MM.1S (cell line): ENCODE data around the gene CLTCL1.

Experiments used
- DNase-seq: peaks from one replicate; pipeline ENCODE4 v3.0.0-alpha.2; 2015
- H2AFZ ChIP-seq: fragments of 300-600 bp; sonication (generic); 2 replicates; pipeline ENCODE4 v1.6.0; 2016; ENCODE audit warnings: antibody characterized with exemption, low read length
- H3F3A ChIP-seq: fragments of 300-600 bp; sonication (generic); 2 replicates; pipeline ENCODE4 v1.6.1; 2016; ENCODE audit warnings: mild to moderate bottlenecking, antibody characterized with exemption, low read length, moderate library complexity, mixed read lengths; ENCODE audit not compliant: insufficient read depth
- H3K27ac ChIP-seq: fragments of 300-600 bp; sonication (generic); 2 replicates; pipeline ENCODE4 v1.5.1; 2016; ENCODE audit warnings: mild to moderate bottlenecking, low read length
- H3K27me3 ChIP-seq: fragments of 300-600 bp; sonication (generic); replicated peaks from 2 replicates; pipeline ENCODE4 v1.6.0; 2016; ENCODE audit warnings: low read length; ENCODE audit not compliant: insufficient read depth
- H3K36me3 ChIP-seq: fragments of 300-600 bp; sonication (generic); replicated peaks from 2 replicates; pipeline ENCODE4 v1.6.1; 2016; ENCODE audit warnings: mild to moderate bottlenecking, low read length, mixed read lengths; ENCODE audit not compliant: insufficient read depth
- H3K4me1 ChIP-seq: fragments of 300-600 bp; sonication (generic); 2 replicates; pipeline ENCODE4 v1.6.1; 2016; ENCODE audit warnings: low read length, mixed read lengths
- H3K4me2 ChIP-seq: fragments of 300-600 bp; sonication (generic); 2 replicates; pipeline ENCODE4 v1.6.0; 2016; ENCODE audit warnings: low read depth, low read length
- H3K4me3 ChIP-seq: fragments of 300-600 bp; sonication (generic); 2 replicates; pipeline ENCODE4 v1.5.1; 2016; ENCODE audit warnings: low read length, mixed read lengths
- H3K79me2 ChIP-seq: fragments of 300-600 bp; sonication (generic); 2 replicates; pipeline ENCODE4 v1.6.1; 2016; ENCODE audit warnings: mixed run types, low read length, mixed read lengths
- H3K9ac ChIP-seq: fragments of 300-600 bp; sonication (generic); 2 replicates; pipeline ENCODE4 v1.6.1; 2016; ENCODE audit warnings: low read length, mixed read lengths
- H3K9me2 ChIP-seq: fragments of 300-600 bp; sonication (generic); replicated peaks from 2 replicates; pipeline ENCODE4 v1.6.1; 2016; ENCODE audit warnings: mild to moderate bottlenecking, low read length, mixed read lengths; ENCODE audit not compliant: insufficient read depth
- H3K9me3 ChIP-seq: fragments of 300-600 bp; sonication (generic); replicated peaks from 2 replicates; pipeline ENCODE4 v1.6.1; 2016; ENCODE audit warnings: mild to moderate bottlenecking, low read length, mixed read lengths; ENCODE audit not compliant: insufficient read depth
- H4K20me1 ChIP-seq: fragments of 300-600 bp; sonication (generic); 2 replicates; pipeline ENCODE4 v1.6.1; 2016; ENCODE audit warnings: mild to moderate bottlenecking, low read length, moderate library complexity, mixed read lengths; ENCODE audit not compliant: insufficient read depth
- EZH2 ChIP-seq: fragments of 300-600 bp; sonication (generic); optimal IDR thresholded peaks from 2 replicates; pipeline ENCODE3; 2017; ENCODE audit warnings: low read depth, mild to moderate bottlenecking, antibody characterized with exemption, low read length, mixed read lengths
- EZH2phosphoT487 ChIP-seq: fragments of 300-600 bp; sonication (generic); IDR thresholded peaks from 2 replicates; pipeline ENCODE4 v1.6.1; 2018; ENCODE audit warnings: antibody characterized with exemption, low read length
- TF ChIP-seq, protein P1 (sequence below): fragments of 300-600 bp; sonication (generic); IDR thresholded peaks from 2 replicates; pipeline ENCODE4 v1.5.1; 2016; ENCODE audit warnings: antibody characterized with exemption, low read length, mixed read lengths

The CLTCL1 gene

DNA sequence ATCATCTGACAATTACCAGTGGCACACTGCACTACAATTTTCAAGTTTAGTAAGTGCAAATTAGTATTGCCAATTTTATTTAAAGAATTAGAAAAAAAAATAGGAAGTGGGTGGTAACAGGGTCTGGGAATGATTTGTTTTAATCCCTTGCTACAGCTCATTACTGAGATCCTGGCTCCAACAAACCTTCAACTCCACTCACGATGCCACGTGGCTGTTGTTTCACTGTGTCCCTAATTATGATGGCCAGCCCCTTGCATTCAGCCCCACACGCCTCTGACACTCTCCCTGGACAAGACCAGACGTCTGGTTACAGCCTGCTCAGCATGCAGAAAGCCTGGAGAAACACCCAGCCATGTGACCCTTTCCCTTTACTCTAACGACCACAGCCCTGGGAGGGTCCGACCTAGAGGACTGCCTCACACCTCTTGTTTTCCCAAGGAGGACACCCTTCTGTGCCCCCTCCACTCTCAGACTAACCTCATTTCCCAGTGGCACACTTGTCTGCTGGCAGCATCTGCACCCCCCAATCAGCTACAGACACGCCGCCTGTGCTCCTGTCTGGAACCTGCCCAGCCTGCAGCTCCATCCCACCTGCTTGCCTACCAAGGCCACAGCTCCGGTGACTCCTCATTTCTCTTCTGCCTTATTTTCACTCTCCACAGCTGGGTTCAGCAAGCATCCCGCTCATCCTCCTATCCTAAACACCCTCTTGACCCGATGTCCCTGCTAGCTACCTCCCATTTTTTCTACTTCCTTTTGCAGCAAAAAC is 94.5 kb downstream of the CLTCL1 start:
- Histone ChIP-seq H3K4me2 (no peak overlapping the region), H3K27me3 (no peaks in the 10 kb centered on the region), H3K79me2 (no peaks in the 10 kb centered on the region), H3K9ac (no peak overlapping the region), H4K20me1 (no peaks in the 10 kb centered on the region), H3K36me3 (no peaks in the 10 kb centered on the region), H3K27ac (no peak overlapping the region), H3K4me3 (no peak overlapping the region), H3K9me2 (no peaks in the 10 kb centered on the region), H2AFZ (no peak overlapping the region), H3F3A (no peaks in the 10 kb centered on the region), H3K9me3 (no peaks in the 10 kb centered on the region), H3K4me1 (no peaks in the 10 kb centered on the region)
- no peak for DNase-seq
- TF ChIP-seq EZH2 = no peak
- TF ChIP-seq, protein P1, sequence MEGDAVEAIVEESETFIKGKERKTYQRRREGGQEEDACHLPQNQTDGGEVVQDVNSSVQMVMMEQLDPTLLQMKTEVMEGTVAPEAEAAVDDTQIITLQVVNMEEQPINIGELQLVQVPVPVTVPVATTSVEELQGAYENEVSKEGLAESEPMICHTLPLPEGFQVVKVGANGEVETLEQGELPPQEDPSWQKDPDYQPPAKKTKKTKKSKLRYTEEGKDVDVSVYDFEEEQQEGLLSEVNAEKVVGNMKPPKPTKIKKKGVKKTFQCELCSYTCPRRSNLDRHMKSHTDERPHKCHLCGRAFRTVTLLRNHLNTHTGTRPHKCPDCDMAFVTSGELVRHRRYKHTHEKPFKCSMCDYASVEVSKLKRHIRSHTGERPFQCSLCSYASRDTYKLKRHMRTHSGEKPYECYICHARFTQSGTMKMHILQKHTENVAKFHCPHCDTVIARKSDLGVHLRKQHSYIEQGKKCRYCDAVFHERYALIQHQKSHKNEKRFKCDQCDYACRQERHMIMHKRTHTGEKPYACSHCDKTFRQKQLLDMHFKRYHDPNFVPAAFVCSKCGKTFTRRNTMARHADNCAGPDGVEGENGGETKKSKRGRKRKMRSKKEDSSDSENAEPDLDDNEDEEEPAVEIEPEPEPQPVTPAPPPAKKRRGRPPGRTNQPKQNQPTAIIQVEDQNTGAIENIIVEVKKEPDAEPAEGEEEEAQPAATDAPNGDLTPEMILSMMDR = no peak
- TF ChIP-seq EZH2phosphoT487 = no peak

DNA sequence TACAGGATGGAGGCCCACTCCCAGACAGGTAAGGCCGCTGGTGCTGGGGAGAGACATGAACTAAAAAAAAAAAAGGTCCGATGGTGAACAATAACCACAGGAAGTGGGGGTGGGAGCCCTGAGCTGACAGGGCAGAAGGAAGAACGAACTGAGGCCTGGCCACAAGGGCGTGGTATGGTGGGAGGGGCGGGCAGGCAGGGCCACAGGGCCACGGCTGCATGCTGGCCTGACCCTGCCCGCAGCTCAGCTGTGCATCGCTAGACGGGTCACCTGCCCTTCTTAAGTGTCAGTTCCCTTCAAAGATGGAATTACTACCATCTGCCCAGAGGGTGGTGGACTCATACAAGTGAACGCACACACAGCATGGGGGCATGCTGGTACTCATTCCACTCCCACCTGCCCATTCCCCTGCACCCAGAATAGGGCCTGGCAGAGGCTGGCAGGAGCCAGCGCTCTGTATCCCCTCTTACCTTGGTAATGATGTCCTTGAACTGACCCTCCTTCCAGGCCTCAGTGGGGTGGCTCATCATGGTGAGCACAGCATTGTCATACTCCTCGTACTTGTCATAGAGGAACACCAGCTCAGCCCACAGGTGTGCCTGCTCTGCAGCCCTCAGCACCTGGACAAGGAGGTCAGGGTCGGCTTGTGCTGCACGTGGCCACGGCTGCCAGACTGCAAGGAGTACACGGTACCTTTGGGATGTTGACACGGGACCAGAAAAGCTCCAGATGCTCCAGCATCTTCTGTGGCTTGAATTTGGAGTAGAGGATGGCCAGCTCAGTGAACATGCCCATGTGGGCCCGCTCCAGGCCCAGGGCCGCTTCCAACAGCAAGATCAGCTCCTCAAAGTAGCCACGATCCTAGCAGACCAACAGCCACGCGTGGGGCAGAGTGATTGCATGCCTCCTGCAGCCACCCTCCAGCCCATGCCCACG is 95.5 kb downstream of the CLTCL1 start:
- no peaks in the 10 kb centered on the region for H3K9me2 ChIP-seq
- no peak for DNase-seq
- H3K36me3 ChIP-seq = no peaks in the 10 kb centered on the region
- H4K20me1 ChIP-seq = no peaks in the 10 kb centered on the region
- no peaks in the 10 kb centered on the region for H3K9me3 ChIP-seq
- H3K27ac ChIP-seq = no peak overlapping the region
- TF ChIP-seq, protein P1 = no peak
- TF ChIP-seq EZH2phosphoT487 (no peak), EZH2 (no peak)
- H3K4me2 ChIP-seq = no peak overlapping the region
- H3F3A ChIP-seq = no peaks in the 10 kb centered on the region
- no peak overlapping the region for H3K4me3 ChIP-seq
- no peaks in the 10 kb centered on the region for H3K79me2 ChIP-seq
- no peaks in the 10 kb centered on the region for H3K4me1 ChIP-seq
- no peaks in the 10 kb centered on the region; the same call in 1 of the 2 replicates for H3K27me3 ChIP-seq
- H2AFZ ChIP-seq = 0 out of 2 replicates have a peak overlapping the region, but pooled peaks have one; percentile 19
- no peak overlapping the region for H3K9ac ChIP-seq

DNA sequence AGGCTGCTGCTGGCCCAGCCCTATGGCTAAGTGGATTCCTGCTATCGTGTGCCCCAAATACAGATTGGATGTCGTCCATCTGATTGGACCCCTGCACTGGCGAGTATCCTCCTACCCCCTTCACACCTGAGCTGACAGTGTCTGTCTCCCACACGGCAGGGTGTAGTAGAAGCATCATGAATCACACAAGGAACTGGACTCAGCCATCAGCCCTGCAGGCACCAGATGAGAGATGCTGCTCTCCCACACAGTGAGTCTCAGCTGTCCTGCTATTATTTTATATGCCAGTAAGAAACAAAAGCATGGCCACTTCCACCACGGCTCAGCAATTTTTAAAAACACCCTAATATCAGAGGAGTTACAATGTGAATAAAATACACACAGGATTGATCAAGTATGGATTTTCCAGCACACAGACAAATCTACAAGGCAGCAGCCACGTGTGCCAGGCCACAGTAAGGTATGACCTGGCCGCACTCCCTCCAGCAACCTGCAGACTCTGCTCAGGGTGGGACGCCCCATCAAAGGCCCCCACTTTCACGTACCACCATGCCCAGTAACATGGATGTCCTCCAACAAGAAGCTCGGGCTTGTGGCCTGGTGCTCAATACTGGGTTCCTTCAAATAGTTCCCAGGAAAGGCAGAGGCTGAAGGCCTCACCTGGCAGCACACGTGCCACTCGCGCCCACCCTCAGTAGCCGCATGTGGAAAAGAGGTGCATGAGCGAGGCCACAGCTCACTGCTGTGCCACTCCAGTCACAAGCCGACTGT is 96.6 kb downstream of the CLTCL1 start:
- Histone ChIP-seq H3K4me3 (no peak overlapping the region), H3K27ac (no peak overlapping the region), H3K27me3 (no peaks in the 10 kb centered on the region; the same call in 1 of the 2 replicates), H2AFZ (no peak overlapping the region), H3K79me2 (no peaks in the 10 kb centered on the region), H3K9me3 (no peaks in the 10 kb centered on the region), H4K20me1 (no peaks in the 10 kb centered on the region), H3K9ac (no peak overlapping the region), H3K9me2 (no peaks in the 10 kb centered on the region), H3F3A (no peaks in the 10 kb centered on the region), H3K4me1 (no peaks in the 10 kb centered on the region), H3K4me2 (no peak overlapping the region), H3K36me3 (no peaks in the 10 kb centered on the region)
- DNase-seq = no peak
- TF ChIP-seq EZH2phosphoT487 = no peak
- TF ChIP-seq, protein P1 = no peak
- TF ChIP-seq EZH2 = no peak
